WTC11 (cell line): ENCODE measurements around the gene RPL15.

ENCODE experiments used
- CREM ChIP-seq: sonication (generic); formaldehyde crosslinking; IDR thresholded peaks from 2 replicates; pipeline ENCODE4 v1.8.1; 2022; ENCODE audit warnings: mild to moderate bottlenecking, missing genetic modification reagents, moderate library complexity
- GABPB1 ChIP-seq: sonication (generic); formaldehyde crosslinking; IDR thresholded peaks from 2 replicates; pipeline ENCODE4 v1.8.1; 2023; ENCODE audit warnings: mild to moderate bottlenecking, missing genetic modification reagents
- JUN ChIP-seq: sonication (generic); formaldehyde crosslinking; IDR thresholded peaks from 2 replicates; pipeline ENCODE4 v1.8.0; 2023; ENCODE audit warnings: mild to moderate bottlenecking, missing genetic modification reagents
- NR1H2 ChIP-seq: sonication (generic); formaldehyde crosslinking; IDR thresholded peaks from 2 replicates; pipeline ENCODE4 v1.9.0; 2021; ENCODE audit warnings: mild to moderate bottlenecking, moderate library complexity, missing genetic modification reagents
- TEAD4 ChIP-seq: sonication (generic); formaldehyde crosslinking; IDR thresholded peaks from 2 replicates; pipeline ENCODE4 v1.8.0; 2022; ENCODE audit warnings: mild to moderate bottlenecking, missing genetic modification reagents
- ZBTB21 ChIP-seq: sonication (generic); formaldehyde crosslinking; IDR thresholded peaks from 2 replicates; pipeline ENCODE4 v1.8.1; 2023; ENCODE audit warnings: mild to moderate bottlenecking, missing genetic modification reagents, borderline replicate concordance
- ZNF232 ChIP-seq: sonication (generic); formaldehyde crosslinking; IDR thresholded peaks from 2 replicates; pipeline ENCODE4 v1.8.0; 2022; ENCODE audit warnings: mild to moderate bottlenecking, missing genetic modification reagents
- ZNF671 ChIP-seq: fragments of 250-450 bp; sonication (Bioruptor Pico); IDR thresholded peaks from 2 replicates; pipeline ENCODE4 v1.8.0; 2021; ENCODE audit warnings: mild to moderate bottlenecking
- TF ChIP-seq, protein P1 (sequence below): fragments of 200-600 bp; IDR thresholded peaks from 2 replicates; pipeline ENCODE4 v1.8.0; 2022; ENCODE audit warnings: antibody characterized with exemption
- TF ChIP-seq, protein P2 (sequence below): sonication (generic); formaldehyde crosslinking; IDR thresholded peaks from 2 replicates; pipeline ENCODE4 v1.8.0; 2023; ENCODE audit warnings: missing genetic modification reagents, mild to moderate bottlenecking, borderline replicate concordance
- TF ChIP-seq, protein P3 (sequence below): sonication (generic); formaldehyde crosslinking; IDR thresholded peaks from 2 replicates; pipeline ENCODE4 v1.8.1; 2022; ENCODE audit warnings: low read depth, mild to moderate bottlenecking, moderate library complexity, missing genetic modification reagents, borderline replicate concordance
- TF ChIP-seq, protein P4 (sequence below): sonication (generic); formaldehyde crosslinking; IDR thresholded peaks from 2 replicates; pipeline ENCODE4 v1.8.0; 2022; ENCODE audit warnings: mild to moderate bottlenecking, missing genetic modification reagents
- TF ChIP-seq, protein P5 (sequence below): sonication (generic); formaldehyde crosslinking; conservative IDR thresholded peaks from 2 replicates; pipeline ENCODE4 v1.8.1; 2022; ENCODE audit warnings: mild to moderate bottlenecking, missing genetic modification reagents
- TF ChIP-seq, protein P6 (sequence below): sonication (generic); formaldehyde crosslinking; IDR thresholded peaks from 2 replicates; pipeline ENCODE4 v1.8.1; 2023; ENCODE audit warnings: mild to moderate bottlenecking, moderate library complexity, missing genetic modification reagents

DNA sequence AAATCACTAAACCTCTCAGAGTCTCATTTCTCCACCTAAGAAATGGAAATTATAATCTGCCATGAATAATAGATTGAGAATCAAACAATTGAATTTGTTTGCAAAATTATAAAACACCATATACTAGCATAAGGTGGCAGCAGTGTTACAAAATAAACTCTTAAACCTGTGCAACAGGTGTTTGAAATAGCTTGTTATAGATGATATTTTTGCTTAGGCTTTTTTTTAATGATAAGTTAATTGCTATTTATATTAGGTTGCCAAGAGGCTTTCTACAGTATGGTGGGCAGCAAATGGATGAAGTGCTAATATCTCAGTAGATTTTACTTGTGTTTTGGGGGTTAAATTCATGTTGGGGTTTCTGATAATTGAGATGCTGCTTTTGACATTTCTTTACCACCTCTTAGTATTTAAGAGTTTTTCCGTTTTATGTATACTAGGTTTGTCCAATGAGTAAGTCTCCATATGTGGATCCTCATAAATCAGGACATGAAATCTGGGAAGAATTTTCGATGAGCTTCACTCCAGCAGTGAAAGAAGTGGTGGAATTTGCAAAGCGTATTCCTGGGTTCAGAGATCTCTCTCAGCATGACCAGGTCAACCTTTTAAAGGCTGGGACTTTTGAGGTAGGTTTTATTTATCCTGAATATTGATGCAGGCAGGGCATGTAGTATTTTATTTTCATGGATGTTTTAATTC, 47.8 kb downstream of the RPL15 start:
- TF ChIP-seq GABPB1 (CRISPR knock-in tag), result no peak
- no peak for TF ChIP-seq JUN
- no peak for TF ChIP-seq ZBTB21
- TF ChIP-seq, protein P1, sequence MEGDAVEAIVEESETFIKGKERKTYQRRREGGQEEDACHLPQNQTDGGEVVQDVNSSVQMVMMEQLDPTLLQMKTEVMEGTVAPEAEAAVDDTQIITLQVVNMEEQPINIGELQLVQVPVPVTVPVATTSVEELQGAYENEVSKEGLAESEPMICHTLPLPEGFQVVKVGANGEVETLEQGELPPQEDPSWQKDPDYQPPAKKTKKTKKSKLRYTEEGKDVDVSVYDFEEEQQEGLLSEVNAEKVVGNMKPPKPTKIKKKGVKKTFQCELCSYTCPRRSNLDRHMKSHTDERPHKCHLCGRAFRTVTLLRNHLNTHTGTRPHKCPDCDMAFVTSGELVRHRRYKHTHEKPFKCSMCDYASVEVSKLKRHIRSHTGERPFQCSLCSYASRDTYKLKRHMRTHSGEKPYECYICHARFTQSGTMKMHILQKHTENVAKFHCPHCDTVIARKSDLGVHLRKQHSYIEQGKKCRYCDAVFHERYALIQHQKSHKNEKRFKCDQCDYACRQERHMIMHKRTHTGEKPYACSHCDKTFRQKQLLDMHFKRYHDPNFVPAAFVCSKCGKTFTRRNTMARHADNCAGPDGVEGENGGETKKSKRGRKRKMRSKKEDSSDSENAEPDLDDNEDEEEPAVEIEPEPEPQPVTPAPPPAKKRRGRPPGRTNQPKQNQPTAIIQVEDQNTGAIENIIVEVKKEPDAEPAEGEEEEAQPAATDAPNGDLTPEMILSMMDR, result no peak
- TF ChIP-seq ZNF232 (CRISPR knock-in tag), result no peak
- TF ChIP-seq, protein P2, sequence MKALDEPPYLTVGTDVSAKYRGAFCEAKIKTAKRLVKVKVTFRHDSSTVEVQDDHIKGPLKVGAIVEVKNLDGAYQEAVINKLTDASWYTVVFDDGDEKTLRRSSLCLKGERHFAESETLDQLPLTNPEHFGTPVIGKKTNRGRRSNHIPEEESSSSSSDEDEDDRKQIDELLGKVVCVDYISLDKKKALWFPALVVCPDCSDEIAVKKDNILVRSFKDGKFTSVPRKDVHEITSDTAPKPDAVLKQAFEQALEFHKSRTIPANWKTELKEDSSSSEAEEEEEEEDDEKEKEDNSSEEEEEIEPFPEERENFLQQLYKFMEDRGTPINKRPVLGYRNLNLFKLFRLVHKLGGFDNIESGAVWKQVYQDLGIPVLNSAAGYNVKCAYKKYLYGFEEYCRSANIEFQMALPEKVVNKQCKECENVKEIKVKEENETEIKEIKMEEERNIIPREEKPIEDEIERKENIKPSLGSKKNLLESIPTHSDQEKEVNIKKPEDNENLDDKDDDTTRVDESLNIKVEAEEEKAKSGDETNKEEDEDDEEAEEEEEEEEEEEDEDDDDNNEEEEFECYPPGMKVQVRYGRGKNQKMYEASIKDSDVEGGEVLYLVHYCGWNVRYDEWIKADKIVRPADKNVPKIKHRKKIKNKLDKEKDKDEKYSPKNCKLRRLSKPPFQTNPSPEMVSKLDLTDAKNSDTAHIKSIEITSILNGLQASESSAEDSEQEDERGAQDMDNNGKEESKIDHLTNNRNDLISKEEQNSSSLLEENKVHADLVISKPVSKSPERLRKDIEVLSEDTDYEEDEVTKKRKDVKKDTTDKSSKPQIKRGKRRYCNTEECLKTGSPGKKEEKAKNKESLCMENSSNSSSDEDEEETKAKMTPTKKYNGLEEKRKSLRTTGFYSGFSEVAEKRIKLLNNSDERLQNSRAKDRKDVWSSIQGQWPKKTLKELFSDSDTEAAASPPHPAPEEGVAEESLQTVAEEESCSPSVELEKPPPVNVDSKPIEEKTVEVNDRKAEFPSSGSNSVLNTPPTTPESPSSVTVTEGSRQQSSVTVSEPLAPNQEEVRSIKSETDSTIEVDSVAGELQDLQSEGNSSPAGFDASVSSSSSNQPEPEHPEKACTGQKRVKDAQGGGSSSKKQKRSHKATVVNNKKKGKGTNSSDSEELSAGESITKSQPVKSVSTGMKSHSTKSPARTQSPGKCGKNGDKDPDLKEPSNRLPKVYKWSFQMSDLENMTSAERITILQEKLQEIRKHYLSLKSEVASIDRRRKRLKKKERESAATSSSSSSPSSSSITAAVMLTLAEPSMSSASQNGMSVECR (CRISPR knock-in tag), result no peak
- TF ChIP-seq, protein P3, sequence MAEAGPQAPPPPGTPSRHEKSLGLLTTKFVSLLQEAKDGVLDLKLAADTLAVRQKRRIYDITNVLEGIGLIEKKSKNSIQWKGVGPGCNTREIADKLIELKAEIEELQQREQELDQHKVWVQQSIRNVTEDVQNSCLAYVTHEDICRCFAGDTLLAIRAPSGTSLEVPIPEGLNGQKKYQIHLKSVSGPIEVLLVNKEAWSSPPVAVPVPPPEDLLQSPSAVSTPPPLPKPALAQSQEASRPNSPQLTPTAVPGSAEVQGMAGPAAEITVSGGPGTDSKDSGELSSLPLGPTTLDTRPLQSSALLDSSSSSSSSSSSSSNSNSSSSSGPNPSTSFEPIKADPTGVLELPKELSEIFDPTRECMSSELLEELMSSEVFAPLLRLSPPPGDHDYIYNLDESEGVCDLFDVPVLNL (CRISPR knock-in tag), result no peak
- no peak for TF ChIP-seq TEAD4 (CRISPR knock-in tag)
- TF ChIP-seq, protein P4, sequence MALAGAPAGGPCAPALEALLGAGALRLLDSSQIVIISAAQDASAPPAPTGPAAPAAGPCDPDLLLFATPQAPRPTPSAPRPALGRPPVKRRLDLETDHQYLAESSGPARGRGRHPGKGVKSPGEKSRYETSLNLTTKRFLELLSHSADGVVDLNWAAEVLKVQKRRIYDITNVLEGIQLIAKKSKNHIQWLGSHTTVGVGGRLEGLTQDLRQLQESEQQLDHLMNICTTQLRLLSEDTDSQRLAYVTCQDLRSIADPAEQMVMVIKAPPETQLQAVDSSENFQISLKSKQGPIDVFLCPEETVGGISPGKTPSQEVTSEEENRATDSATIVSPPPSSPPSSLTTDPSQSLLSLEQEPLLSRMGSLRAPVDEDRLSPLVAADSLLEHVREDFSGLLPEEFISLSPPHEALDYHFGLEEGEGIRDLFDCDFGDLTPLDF, result no peak
- TF ChIP-seq, protein P5, sequence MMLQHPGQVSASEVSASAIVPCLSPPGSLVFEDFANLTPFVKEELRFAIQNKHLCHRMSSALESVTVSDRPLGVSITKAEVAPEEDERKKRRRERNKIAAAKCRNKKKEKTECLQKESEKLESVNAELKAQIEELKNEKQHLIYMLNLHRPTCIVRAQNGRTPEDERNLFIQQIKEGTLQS, result no peak
- TF ChIP-seq, protein P6, sequence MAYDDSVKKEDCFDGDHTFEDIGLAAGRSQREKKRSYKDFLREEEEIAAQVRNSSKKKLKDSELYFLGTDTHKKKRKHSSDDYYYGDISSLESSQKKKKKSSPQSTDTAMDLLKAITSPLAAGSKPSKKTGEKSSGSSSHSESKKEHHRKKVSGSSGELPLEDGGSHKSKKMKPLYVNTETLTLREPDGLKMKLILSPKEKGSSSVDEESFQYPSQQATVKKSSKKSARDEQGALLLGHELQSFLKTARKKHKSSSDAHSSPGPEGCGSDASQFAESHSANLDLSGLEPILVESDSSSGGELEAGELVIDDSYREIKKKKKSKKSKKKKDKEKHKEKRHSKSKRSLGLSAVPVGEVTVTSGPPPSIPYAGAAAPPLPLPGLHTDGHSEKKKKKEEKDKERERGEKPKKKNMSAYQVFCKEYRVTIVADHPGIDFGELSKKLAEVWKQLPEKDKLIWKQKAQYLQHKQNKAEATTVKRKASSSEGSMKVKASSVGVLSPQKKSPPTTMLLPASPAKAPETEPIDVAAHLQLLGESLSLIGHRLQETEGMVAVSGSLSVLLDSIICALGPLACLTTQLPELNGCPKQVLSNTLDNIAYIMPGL (CRISPR knock-in tag), result no peak
- no peak for TF ChIP-seq CREM (CRISPR knock-in tag)
- TF ChIP-seq NR1H2 (CRISPR knock-in tag), result no peak
- TF ChIP-seq ZNF671 (CRISPR knock-in tag), result no peak
